Activated CD8-positive, alpha-beta T cell treated with anti-CD3 and anti-CD28 coated beads for 36 hours (primary cell): ENCODE measurements around the gene USP19. TPM values are rescaled to one million over a fixed set of nuclear protein-coding genes. Genes with fewer than 3 reads are reported as not detected.

Source experiments
- ATAC-seq: fragments of 200-7000 bp; cut with Tn5 transposase; one replicate; pipeline ENCODE4 v1.10.0; 2021; ENCODE audit warnings: mild to moderate bottlenecking, moderate library complexity
- CTCF ChIA-PET: fragments of 350-600 bp; sonication (Branson Sonifier 250); formaldehyde crosslinking; loops from one replicate; lab custom pipeline; 2021; ENCODE audit warnings: antibody characterized with exemption; lab: Charles Lee
- POLR2A ChIA-PET: fragments of 350-600 bp; sonication (Branson Sonifier 250); formaldehyde crosslinking; loops from one replicate; lab custom pipeline; 2021; ENCODE audit warnings: antibody characterized with exemption; lab: Charles Lee
- DNase-seq: peaks from one replicate; pipeline ENCODE4 v3.0.0-alpha.2; 2020
- H3K27ac Mint-ChIP-seq: one replicate; pipeline ENCODE4 v1.8.0; 2021; ENCODE audit warnings: mild to moderate bottlenecking, mixed read lengths
- H3K27me3 Mint-ChIP-seq: one replicate; pipeline ENCODE4 v1.8.0; 2021; ENCODE audit warnings: mixed read lengths
- H3K36me3 Mint-ChIP-seq: one replicate; pipeline ENCODE4 v1.8.0; 2021; ENCODE audit warnings: low read depth, mixed read lengths
- H3K4me1 Mint-ChIP-seq: one replicate; pipeline ENCODE4 v1.8.0; 2021; ENCODE audit warnings: low read depth, mixed read lengths
- H3K4me3 Mint-ChIP-seq: one replicate; pipeline ENCODE4 v1.8.0; 2021; ENCODE audit warnings: mild to moderate bottlenecking, moderate library complexity, mixed read lengths
- H3K9me3 Mint-ChIP-seq: one replicate; pipeline ENCODE4 v1.8.0; 2021; ENCODE audit warnings: mixed read lengths
- CTCF ChIP-seq: fragments of 200-600 bp; IDR thresholded peaks from one replicate; pipeline ENCODE4 v1.8.0; 2022; ENCODE audit warnings: antibody characterized with exemption, mild to moderate bottlenecking
- intact Hi-C: fragments of 100-400 bp; cut with micrococcal nuclease; formaldehyde crosslinking; loops from one replicate; pipeline ENCODE4 v1.10.0; 2022
- microRNA-seq: library from miRNA; unstranded; fragments of <30 nt; microRNA quantifications from one replicate; pipeline ENCODE4 v1.2.0, GENCODE V29; 2022; ENCODE audit warnings: borderline microRNAs expressed, borderline replicate concordance
- total RNA-seq, 2 experiments: library from RNA; stranded (reverse); gene quantifications; one replicate each; pipeline ENCODE4 v1.2.3, GENCODE V29; 2021

The USP19 gene
- total RNA-seq, 2 experiments from 2014 or later, result 41.0 to 41.6 TPM

- intact Hi-C loops, result no loop called here
- H3K27me3 Mint-ChIP-seq, result no peaks in the 10 kb centered on the region
- no peak for DNase-seq
- TF ChIP-seq CTCF, result no peak
- peaks cover 14% of the 10 kb centered on the region for H3K36me3 Mint-ChIP-seq
- H3K27ac Mint-ChIP-seq, result no peak overlapping the region
- no peak for ATAC-seq
- no peaks in the 10 kb centered on the region for H3K9me3 Mint-ChIP-seq
- CTCF ChIA-PET, result interaction anchor here (1.8 kb wide), 1 partner anchor 10 kb away, joined by 6 read pairs; no protein-coding TSS in a partner anchor
- POLR2A ChIA-PET, result interaction anchor here (0.6 to 5.4 kb wide), 4 partner anchors 11 to 69 kb away, joined by 3 to 42 read pairs (median 3); partner anchors contain the start of gene QRICH1
- H3K4me3 Mint-ChIP-seq, result no peak overlapping the region
- peaks cover 20% of the 10 kb centered on the region for H3K4me1 Mint-ChIP-seq
These were observed 39.2 kb downstream of the USP19 start for GRCh38 chr3:49081429-49081828.

GRCh38 chr3:49079270-49079669, 41.4 kb downstream of the USP19 start:
- H3K9me3 Mint-ChIP-seq, result no peaks in the 10 kb centered on the region
- H3K4me3 Mint-ChIP-seq, result no peak overlapping the region
- no peak for TF ChIP-seq CTCF
- POLR2A ChIA-PET, result interaction anchor here (0.6 to 2.3 kb wide), 3 partner anchors 13 to 59 kb away, joined by 3 to 10 read pairs (median 3); no protein-coding TSS in a partner anchor
- peaks cover 14% of the 10 kb centered on the region for H3K4me1 Mint-ChIP-seq
- intact Hi-C loops, result no loop called here
- peaks cover 28% of the 10 kb centered on the region for H3K36me3 Mint-ChIP-seq
- no peak for ATAC-seq
- no peak for DNase-seq
- no peaks in the 10 kb centered on the region for H3K27me3 Mint-ChIP-seq
- CTCF ChIA-PET, result interaction anchor here (0.7 to 2.0 kb wide), 3 partner anchors 9 to 688 kb away, joined by 3 to 4 read pairs (median 3); no protein-coding TSS in a partner anchor
- no peak overlapping the region for H3K27ac Mint-ChIP-seq

- H3K27me3 Mint-ChIP-seq, result no peaks in the 10 kb centered on the region
- H3K4me1 Mint-ChIP-seq, result peaks cover 14% of the 10 kb centered on the region
- TF ChIP-seq CTCF, result no peak
- no peak overlapping the region for H3K27ac Mint-ChIP-seq
- no peaks in the 10 kb centered on the region for H3K9me3 Mint-ChIP-seq
- intact Hi-C loops, result no loop called here
- peaks cover 47% of the 10 kb centered on the region for H3K36me3 Mint-ChIP-seq
- ChIA-PET CTCF (no interaction called here), POLR2A (no interaction called here)
- no peak for DNase-seq
- no peak for ATAC-seq
- no peak overlapping the region for H3K4me3 Mint-ChIP-seq
These were observed 44.0 kb downstream of the USP19 start for GRCh38 chr3:49076646-49077045.

- Mint-ChIP-seq H3K9me3 (no peaks in the 10 kb centered on the region), H3K27me3 (no peaks in the 10 kb centered on the region), H3K4me3 (no peak overlapping the region), H3K36me3 (peaks cover 52% of the 10 kb centered on the region), H3K4me1 (peaks cover 10% of the 10 kb centered on the region), H3K27ac (no peak overlapping the region)
- ChIA-PET POLR2A (interaction anchor here (0.5 kb wide), 1 partner anchor 276 kb away, joined by 3 read pairs; no protein-coding TSS in a partner anchor), CTCF (no interaction called here)
- intact Hi-C loops, result no loop called here
- ATAC-seq (no peak), DNase-seq (no peak)
- no peak for TF ChIP-seq CTCF
These were observed 44.5 kb downstream of the USP19 start for GRCh38 chr3:49076116-49076515.

Small RNA genes lying within 50 kb of the gene (microRNA-seq; reads per million reads assigned to microRNA genes)
- gene MIR6890, result not detected

Other genes with a start within 250 kb of the USP19 start
- gene SLC25A20, start 221.9 kb downstream of the USP19 start, total RNA-seq, result 10 to 100 TPM; 14.8 to 16.8 TPM
- gene ARIH2, start 202.0 kb downstream of the USP19 start, total RNA-seq, result 100 to 1,000 TPM in 1 of 2 experiments, 10 to 100 TPM in 1; 98.2 to 115 TPM
- 10 to 100 TPM; 24.8 to 25.0 TPM for gene P4HTM, start 130.6 kb downstream of the USP19 start, total RNA-seq
- 100 to 1,000 TPM; 111 to 125 TPM for gene WDR6, start 113.4 kb downstream of the USP19 start, total RNA-seq
- 10 to 100 TPM; 20.2 to 22.8 TPM for gene DALRD3, start 102.2 kb downstream of the USP19 start, total RNA-seq
- 10 to 100 TPM; 90.7 to 95.5 TPM for gene NDUFAF3, start 98.7 kb downstream of the USP19 start, total RNA-seq
- 100 to 1,000 TPM; 535 to 557 TPM for gene IMPDH2, start 91.4 kb downstream of the USP19 start, total RNA-seq
- gene QRICH1, start 26.8 kb downstream of the USP19 start, total RNA-seq, result 100 to 1,000 TPM; 107 to 112 TPM
- gene QARS1, start 16.1 kb downstream of the USP19 start, total RNA-seq, result 100 to 1,000 TPM; 270 to 282 TPM
- not detected for gene LAMB2, start 12.2 kb upstream of the USP19 start, total RNA-seq
- gene CCDC71, start 45.5 kb upstream of the USP19 start, total RNA-seq, result 10 to 100 TPM; 18.1 to 18.7 TPM
- gene KLHDC8B, start 50.8 kb upstream of the USP19 start, total RNA-seq, result 1 to 10 TPM; 1.3 to 2.2 TPM
- 1 to 10 TPM; 3.4 to 3.7 TPM for gene C3orf62, start 156.4 kb upstream of the USP19 start, total RNA-seq
- 10 to 100 TPM; 62.4 to 67.8 TPM for gene USP4, start 219.2 kb upstream of the USP19 start, total RNA-seq
- 100 to 1,000 TPM; 201 to 202 TPM for gene GPX1, start 237.5 kb upstream of the USP19 start, total RNA-seq